Neutrophil (primary cell): ENCODE data around the gene OR2G3.

Source experiments
- H3K27ac ChIP-seq: fragments of 200-600 bp; sonication (generic); 2 replicates; pipeline ENCODE4 v1.5.1; 2016; ENCODE audit warnings: mild to moderate bottlenecking, moderate library complexity
- H3K27me3 ChIP-seq: fragments of 200-600 bp; sonication (generic); 2 replicates; pipeline ENCODE4 v1.6.0; 2016; ENCODE audit warnings: mild to moderate bottlenecking
- H3K36me3 ChIP-seq: fragments of 200-600 bp; sonication (generic); 2 replicates; pipeline ENCODE4 v1.5.1; 2017
- H3K4me1 ChIP-seq, 2 experiments: fragments of 200-600 bp in 1 of 2; sonication (generic) in 1 of 2; 1 replicate in 1 of 2; 2 replicates in 1 of 2; pipeline versions ENCODE4 v1.5.1 to v1.6.1; 2013 to 2016; ENCODE audit warnings: low read depth in 1 of 2, low read length in 1 of 2, mild to moderate bottlenecking in 1 of 2, moderate library complexity in 1 of 2; ENCODE audit not compliant: control insufficient read depth in 1 of 2, insufficient read depth in 1 of 2
- H3K4me3 ChIP-seq, 2 experiments: fragments of 200-600 bp in 1 of 2; sonication (generic) in 1 of 2; 1 replicate in 1 of 2; 2 replicates in 1 of 2; pipeline ENCODE4 v1.5.1; 2013 to 2016; ENCODE audit warnings: low read depth in 1 of 2, low read length in 1 of 2, mild to moderate bottlenecking in 1 of 2, moderate library complexity in 1 of 2
- H3K9me3 ChIP-seq: fragments of 200-600 bp; sonication (generic); 2 replicates; pipeline ENCODE4 v1.5.1; 2016
- CTCF ChIP-seq: fragments of 200-600 bp; sonication (generic); IDR thresholded peaks from 2 replicates; pipeline ENCODE4 v1.5.1; 2016; ENCODE audit warnings: antibody characterized with exemption

Gene OR2G3

GRCh38 chr1:247627951-247628350 lies 22.6 kb downstream of the OR2G3 start:
- H3K4me3 ChIP-seq = no peak overlapping the region
- H3K27ac ChIP-seq = no peak overlapping the region
- TF ChIP-seq CTCF = no peak
- H3K36me3 ChIP-seq = no peaks in the 10 kb centered on the region
- H3K9me3 ChIP-seq = no peaks in the 10 kb centered on the region
- H3K4me1 ChIP-seq = no peaks in the 10 kb centered on the region
- no peaks in the 10 kb centered on the region for H3K27me3 ChIP-seq

GRCh38 chr1:247638011-247638410 lies 32.6 kb downstream of the OR2G3 start:
- Histone ChIP-seq H3K27ac (no peak overlapping the region), H3K4me1 (peaks cover 4 to 10% of the 10 kb centered on the region in 2 experiments), H3K36me3 (no peaks in the 10 kb centered on the region), H3K27me3 (no peaks in the 10 kb centered on the region), H3K4me3 (no peak overlapping the region), H3K9me3 (no peaks in the 10 kb centered on the region)
- no peak for TF ChIP-seq CTCF

GRCh38 chr1:247638781-247639180 lies 33.4 kb downstream of the OR2G3 start:
- H3K36me3 ChIP-seq = no peaks in the 10 kb centered on the region
- peaks cover 4 to 10% of the 10 kb centered on the region in 2 experiments for H3K4me1 ChIP-seq
- no peaks in the 10 kb centered on the region for H3K27me3 ChIP-seq
- no peak overlapping the region for H3K27ac ChIP-seq
- no peak for TF ChIP-seq CTCF
- no peak overlapping the region for H3K4me3 ChIP-seq
- no peaks in the 10 kb centered on the region for H3K9me3 ChIP-seq

- H3K9me3 ChIP-seq = no peaks in the 10 kb centered on the region
Measured at GRCh38 chr1:247639381-247639981, 34.1 kb downstream of the OR2G3 start.

GRCh38 chr1:247642742-247643141 lies 37.4 kb downstream of the OR2G3 start:
- no peak for TF ChIP-seq CTCF
- Histone ChIP-seq H3K27ac (no peak overlapping the region), H3K4me3 (no peak overlapping the region), H3K27me3 (no peaks in the 10 kb centered on the region), H3K36me3 (no peaks in the 10 kb centered on the region), H3K9me3 (no peaks in the 10 kb centered on the region), H3K4me1 (peaks cover 4 to 10% of the 10 kb centered on the region in 2 experiments)

More at GRCh38 chr1:247639381-247639981, 34.1 kb downstream of the OR2G3 start:
- no peak for TF ChIP-seq CTCF
- Histone ChIP-seq H3K36me3 (no peaks in the 10 kb centered on the region), H3K4me3 (peak overlapping the region; percentile 37 to 59), H3K27me3 (no peaks in the 10 kb centered on the region), H3K27ac (no peak overlapping the region), H3K4me1 (peaks cover 4 to 10% of the 10 kb centered on the region in 2 experiments)
